Hepatocyte (in vitro differentiated cells): ENCODE measurements around the gene SMIM7.

Experiments
- CTCF ChIP-seq: fragments of 200-600 bp; sonication (generic); IDR thresholded peaks from 2 replicates; pipeline ENCODE4 v1.5.1; 2016; ENCODE audit warnings: antibody characterized with exemption, mild to moderate bottlenecking; ENCODE audit not compliant: poor library complexity
- EZH2 ChIP-seq: fragments of 200-600 bp; sonication (generic); IDR thresholded peaks from 2 replicates; pipeline ENCODE4 v1.6.1; 2016; ENCODE audit warnings: antibody characterized with exemption, mild to moderate bottlenecking, borderline replicate concordance
- EZH2phosphoT487 ChIP-seq: fragments of 200-600 bp; sonication (generic); IDR thresholded peaks from one replicate; pipeline ENCODE4 v1.6.1; 2018; ENCODE audit warnings: antibody characterized with exemption, mild to moderate bottlenecking, low read depth, moderate library complexity; ENCODE audit not compliant: unreplicated experiment, severe bottlenecking

GRCh38 chr19:16627928-16628182 is 32.1 kb downstream of the SMIM7 start:
- TF ChIP-seq CTCF, result no peak
- no peak for TF ChIP-seq EZH2
- no peak for TF ChIP-seq EZH2phosphoT487
